HG03354 (cell line): Measurements from ENCODE around the gene PTPN7.
"Not testable (repeated sequence)": the region's sequence is repeated elsewhere in the genome, so short reads cannot be mapped to it uniquely, and the experiment has no call there.

Experiments used
- ATAC-seq: cut with Tn5 transposase; IDR thresholded peaks from one replicate; pipeline ENCODE4 v1.9.1; 2021; ENCODE audit warnings: mild to moderate bottlenecking; ENCODE audit not compliant: unreplicated experiment, poor library complexity, severe bottlenecking

Gene PTPN7

GRCh38 chr1:202113690-202114300 is 46.6 kb downstream of the PTPN7 start:
- ATAC-seq, result no peak

- ATAC-seq, result no peak
These were observed 47.3 kb downstream of the PTPN7 start for GRCh38 chr1:202112859-202113689.

GRCh38 chr1:202111589-202111988 is 48.8 kb downstream of the PTPN7 start:
- ATAC-seq, result not testable (repeated sequence)

- ATAC-seq, result no peak
These were observed 49.4 kb downstream of the PTPN7 start for GRCh38 chr1:202110977-202111376.

GRCh38 chr1:202107801-202108731 is 52.3 kb downstream of the PTPN7 start:
- ATAC-seq, result no peak

- ATAC-seq, result no peak
These were observed 53.1 kb downstream of the PTPN7 start for GRCh38 chr1:202107321-202107761.

- no peak for ATAC-seq
These were observed 53.8 kb downstream of the PTPN7 start for GRCh38 chr1:202106340-202107254.

GRCh38 chr1:202105571-202106339 is 54.6 kb downstream of the PTPN7 start:
- ATAC-seq, result no peak

GRCh38 chr1:202104073-202104472 is 56.3 kb downstream of the PTPN7 start:
- ATAC-seq, result no peak

GRCh38 chr1:202101184-202101583 is 59.2 kb downstream of the PTPN7 start:
- ATAC-seq, result no peak
